SK-N-MC (cell line): Measurements from ENCODE around the gene CFAP74.

Experiments
- EZH2 ChIP-seq: fragments of 200-600 bp; sonication (generic); IDR thresholded peaks from one replicate; pipeline ENCODE4 v1.6.1; 2017; ENCODE audit warnings: antibody characterized with exemption
- POLR2AphosphoS5 ChIP-seq: IDR thresholded peaks from 2 replicates; pipeline ENCODE4 v1.6.1; 2012; ENCODE audit warnings: mild to moderate bottlenecking, low read depth, low read length, borderline replicate concordance

DNA sequence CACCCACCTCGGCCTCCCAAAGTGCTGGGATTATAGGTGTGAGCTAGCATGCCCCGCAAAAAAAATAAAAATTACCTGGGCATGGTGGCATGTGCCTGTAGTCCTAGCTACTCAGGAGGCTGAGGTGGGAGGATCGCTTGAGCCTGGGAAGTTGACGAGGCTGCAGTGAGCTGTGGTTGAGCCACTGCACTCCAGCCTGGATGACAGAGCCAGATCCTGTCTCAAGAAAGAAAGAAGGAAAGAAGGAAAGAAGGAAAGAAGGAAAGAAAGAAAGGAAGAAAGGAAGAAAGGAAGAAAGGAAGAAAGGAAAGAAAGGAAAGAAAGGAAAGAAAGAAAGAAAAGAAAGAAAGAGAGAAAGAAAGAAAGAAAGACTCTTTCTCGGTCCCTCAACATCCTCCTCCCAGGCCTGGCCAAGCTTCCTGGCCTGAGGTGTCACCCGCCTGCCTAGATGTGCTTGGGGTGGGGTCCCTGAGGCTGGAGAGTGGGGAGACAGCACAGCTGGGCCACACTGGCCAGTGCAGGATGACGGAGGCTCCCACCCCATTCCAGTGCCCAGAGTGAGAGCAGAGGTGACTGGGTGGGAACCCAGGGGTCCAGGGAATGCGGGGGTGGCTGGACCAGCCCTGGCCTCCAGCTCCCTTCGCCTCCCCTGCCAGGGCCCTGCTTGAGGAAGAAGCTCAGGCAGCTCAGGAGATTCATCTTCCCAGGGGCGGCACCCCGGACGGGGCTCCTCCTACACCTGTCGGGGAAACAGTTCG lies 102.5 kb downstream of the CFAP74 start:
- TF ChIP-seq POLR2AphosphoS5 (no peak), EZH2 (no peak)
